Raji (cell line): ENCODE data around the gene ZNF217.

Experiments
- POLR2A ChIP-seq: IDR thresholded peaks from 2 replicates; pipeline ENCODE4 v1.6.1; 2011; ENCODE audit warnings: low read depth, low read length, control low read depth; ENCODE audit not compliant: insufficient read depth

ZNF217 gene

GRCh38 chr20:53580376-53581111 lies 13.1 kb downstream of the ZNF217 start:
- TF ChIP-seq POLR2A = no peak

GRCh38 chr20:53579581-53580375 lies 13.9 kb downstream of the ZNF217 start:
- TF ChIP-seq POLR2A = no peak

- TF ChIP-seq POLR2A = no peak
Observed at GRCh38 chr20:53579266-53579580, 14.4 kb downstream of the ZNF217 start.

- TF ChIP-seq POLR2A = no peak
Observed at GRCh38 chr20:53578492-53579222, 15.0 kb downstream of the ZNF217 start.

- no peak for TF ChIP-seq POLR2A
Observed at GRCh38 chr20:53576586-53577318, 16.9 kb downstream of the ZNF217 start.

GRCh38 chr20:53576195-53576580 lies 17.5 kb downstream of the ZNF217 start:
- TF ChIP-seq POLR2A = no peak

GRCh38 chr20:53575481-53576194 lies 18.0 kb downstream of the ZNF217 start:
- no peak for TF ChIP-seq POLR2A

- no peak for TF ChIP-seq POLR2A
Observed at GRCh38 chr20:53574819-53575218, 18.8 kb downstream of the ZNF217 start.

- TF ChIP-seq POLR2A = no peak
Observed at GRCh38 chr20:53574259-53574789, 19.3 kb downstream of the ZNF217 start.

GRCh38 chr20:53571555-53572286 lies 21.9 kb downstream of the ZNF217 start:
- no peak for TF ChIP-seq POLR2A

GRCh38 chr20:53570446-53571276 lies 23.0 kb downstream of the ZNF217 start:
- TF ChIP-seq POLR2A = no peak

GRCh38 chr20:53569606-53570307 lies 23.9 kb downstream of the ZNF217 start:
- TF ChIP-seq POLR2A = no peak
